Measurements from ENCODE around the gene ALDOC.

ALDOC gene

DNA sequence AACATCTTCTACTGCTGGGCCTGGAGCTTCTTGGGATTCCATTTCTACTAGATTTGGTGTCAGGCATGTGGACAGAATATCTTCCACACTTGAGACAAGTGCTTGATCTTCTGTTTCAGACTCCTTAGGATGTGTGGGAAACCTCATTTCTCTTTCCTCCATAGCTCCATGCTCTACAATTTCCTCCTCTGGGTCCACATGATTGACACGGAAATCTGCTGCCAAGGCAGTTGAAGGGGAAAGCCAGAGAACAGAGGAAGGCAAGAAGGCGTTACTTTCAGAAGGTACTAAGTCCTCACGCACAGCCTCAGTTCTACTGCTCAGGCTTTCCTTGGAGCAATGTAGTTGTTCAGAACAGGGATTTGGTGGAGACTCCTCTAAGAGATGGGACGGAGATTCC, 15.6 kb upstream of the ALDOC start:
- Mint-ChIP-seq H3K9me3 (no peaks in the 10 kb centered on the region), H3K27ac (no peak overlapping the region), H3K27me3 (ENCODE audit: low read depth, poor library complexity) (peaks cover 3% of the 10 kb centered on the region), H3K4me1 (peaks cover 2% of the 10 kb centered on the region), H3K4me3 (no peak overlapping the region), H3K36me3 (ENCODE audit: low read depth) (peaks cover 67% of the 10 kb centered on the region)
- TF ChIP-seq, protein P1, sequence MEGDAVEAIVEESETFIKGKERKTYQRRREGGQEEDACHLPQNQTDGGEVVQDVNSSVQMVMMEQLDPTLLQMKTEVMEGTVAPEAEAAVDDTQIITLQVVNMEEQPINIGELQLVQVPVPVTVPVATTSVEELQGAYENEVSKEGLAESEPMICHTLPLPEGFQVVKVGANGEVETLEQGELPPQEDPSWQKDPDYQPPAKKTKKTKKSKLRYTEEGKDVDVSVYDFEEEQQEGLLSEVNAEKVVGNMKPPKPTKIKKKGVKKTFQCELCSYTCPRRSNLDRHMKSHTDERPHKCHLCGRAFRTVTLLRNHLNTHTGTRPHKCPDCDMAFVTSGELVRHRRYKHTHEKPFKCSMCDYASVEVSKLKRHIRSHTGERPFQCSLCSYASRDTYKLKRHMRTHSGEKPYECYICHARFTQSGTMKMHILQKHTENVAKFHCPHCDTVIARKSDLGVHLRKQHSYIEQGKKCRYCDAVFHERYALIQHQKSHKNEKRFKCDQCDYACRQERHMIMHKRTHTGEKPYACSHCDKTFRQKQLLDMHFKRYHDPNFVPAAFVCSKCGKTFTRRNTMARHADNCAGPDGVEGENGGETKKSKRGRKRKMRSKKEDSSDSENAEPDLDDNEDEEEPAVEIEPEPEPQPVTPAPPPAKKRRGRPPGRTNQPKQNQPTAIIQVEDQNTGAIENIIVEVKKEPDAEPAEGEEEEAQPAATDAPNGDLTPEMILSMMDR (IDR thresholded peaks at IDR 0.05): no peak
- DNase-seq: no peak

DNA sequence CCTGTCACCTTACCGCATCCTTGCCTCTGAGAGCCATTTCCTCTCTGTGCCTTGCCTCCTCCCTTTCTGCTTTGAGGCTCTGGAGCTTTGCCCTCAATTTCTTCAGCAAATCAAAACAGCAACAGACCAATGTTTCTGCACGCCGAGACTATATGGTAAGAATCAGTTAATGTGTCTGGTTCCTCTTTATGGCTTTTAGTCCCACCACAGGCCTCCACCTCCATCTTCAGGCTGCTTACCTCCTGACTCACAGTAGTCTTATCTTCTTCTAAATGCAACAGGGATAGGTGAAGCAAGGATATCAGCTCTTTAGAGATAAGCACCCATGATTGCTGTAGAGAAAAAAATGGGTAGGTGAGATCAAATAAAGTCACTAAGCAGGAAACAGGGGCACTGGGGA, 9.2 kb upstream of the ALDOC start:
- Mint-ChIP-seq H3K4me3 (no peak overlapping the region), H3K36me3 (ENCODE audit: low read depth) (peaks cover 37% of the 10 kb centered on the region), H3K4me1 (no peaks in the 10 kb centered on the region), H3K27ac (no peak overlapping the region), H3K9me3 (no peaks in the 10 kb centered on the region), H3K27me3 (ENCODE audit: low read depth, poor library complexity) (peaks cover 6% of the 10 kb centered on the region)
- no peak for DNase-seq
- TF ChIP-seq, protein P1 (IDR thresholded peaks at IDR 0.05): no peak

DNA sequence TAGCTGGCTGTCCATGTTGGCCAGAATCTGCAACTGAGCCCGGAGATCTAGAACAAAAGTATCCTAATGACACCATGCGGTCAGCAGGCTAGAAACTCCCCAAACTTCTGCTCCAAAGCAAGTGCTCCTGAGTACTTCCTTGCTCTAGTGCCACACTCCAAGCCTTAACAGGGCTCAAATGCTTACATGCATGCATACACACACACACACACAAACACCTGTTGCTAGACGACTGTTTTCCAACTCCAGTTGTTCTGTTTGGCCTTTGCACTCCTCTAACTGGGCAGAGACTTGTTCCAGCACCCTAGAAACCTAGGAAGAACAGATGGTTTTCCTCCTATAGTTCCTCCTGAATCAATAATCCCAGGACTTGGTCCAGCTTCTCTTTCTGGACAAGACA, 7.7 kb upstream of the ALDOC start:
- H3K4me1 Mint-ChIP-seq: no peaks in the 10 kb centered on the region
- H3K27me3 Mint-ChIP-seq (ENCODE audit: low read depth, poor library complexity): peaks cover 6% of the 10 kb centered on the region
- DNase-seq: no peak
- H3K27ac Mint-ChIP-seq: no peak overlapping the region
- no peaks in the 10 kb centered on the region for H3K9me3 Mint-ChIP-seq
- TF ChIP-seq, protein P1 (IDR thresholded peaks at IDR 0.05): no peak
- no peak overlapping the region for H3K4me3 Mint-ChIP-seq
- H3K36me3 Mint-ChIP-seq (ENCODE audit: low read depth): peaks cover 45% of the 10 kb centered on the region

DNA sequence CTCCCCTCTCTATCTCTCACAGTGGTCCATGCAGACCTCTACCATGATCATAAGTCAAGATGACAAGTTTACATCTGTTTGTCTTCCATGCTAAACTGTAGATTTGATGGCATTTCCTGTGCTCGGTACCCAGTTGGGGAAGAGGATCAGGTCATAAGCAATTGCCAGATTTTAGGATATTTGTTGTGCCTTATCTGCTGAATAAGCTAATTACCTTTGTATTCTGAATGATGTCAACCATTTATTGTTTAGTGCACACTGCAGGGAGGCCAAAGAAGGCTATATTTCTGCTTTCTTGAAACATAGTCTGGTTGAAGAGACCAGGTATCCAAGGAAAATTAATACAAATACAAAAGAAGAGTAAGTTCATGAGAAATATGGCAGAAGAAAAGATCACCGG, 5.8 kb upstream of the ALDOC start:
- Mint-ChIP-seq H3K27ac (no peak overlapping the region), H3K36me3 (ENCODE audit: low read depth) (peaks cover 42% of the 10 kb centered on the region), H3K4me3 (no peak overlapping the region), H3K9me3 (no peaks in the 10 kb centered on the region), H3K27me3 (ENCODE audit: low read depth, poor library complexity) (peaks cover 3% of the 10 kb centered on the region), H3K4me1 (no peaks in the 10 kb centered on the region)
- DNase-seq: no peak
- TF ChIP-seq, protein P1 (IDR thresholded peaks at IDR 0.05): no peak

DNA sequence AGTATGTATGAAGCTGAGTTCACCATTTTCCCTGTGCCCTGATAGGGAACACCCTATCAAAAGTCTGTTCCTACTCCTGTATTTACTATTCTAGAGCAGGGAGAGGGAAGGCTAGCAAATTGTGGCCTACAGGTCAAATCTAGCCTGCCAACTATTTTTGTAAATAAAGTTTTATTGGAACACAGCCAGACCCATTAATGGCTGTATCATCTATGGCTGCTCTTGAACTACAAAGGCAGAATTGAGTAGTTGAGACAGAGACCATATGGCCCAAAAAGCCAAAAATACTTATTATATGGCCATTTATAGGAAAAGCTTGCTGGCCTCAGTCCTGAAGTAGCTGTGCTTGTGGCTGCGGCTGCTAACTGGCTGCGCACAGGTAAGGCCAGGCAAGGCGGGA, 4.3 kb upstream of the ALDOC start:
- H3K9me3 Mint-ChIP-seq: no peaks in the 10 kb centered on the region
- H3K4me3 Mint-ChIP-seq: no peak overlapping the region
- peaks cover 39% of the 10 kb centered on the region for H3K36me3 Mint-ChIP-seq (ENCODE audit: low read depth)

DNA sequence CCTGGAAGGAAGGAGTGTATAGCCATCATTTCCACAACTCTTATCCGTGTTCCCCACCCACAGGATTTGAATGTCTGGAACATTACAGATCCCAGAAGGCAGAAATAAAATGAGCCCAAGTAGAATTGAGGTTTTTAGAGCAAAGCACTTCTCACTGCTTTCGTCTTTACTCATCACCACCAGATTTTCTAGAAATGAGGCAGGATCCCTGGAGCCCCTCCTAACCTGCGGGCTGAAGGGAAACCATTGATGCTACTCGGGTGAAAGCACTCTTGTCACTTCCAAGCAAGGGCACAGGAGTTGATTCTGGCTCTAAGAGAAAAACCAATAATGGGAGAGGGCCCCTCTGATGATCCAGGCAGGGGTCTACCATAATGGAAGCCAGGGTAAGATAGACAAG, 2.8 kb upstream of the ALDOC start:
- Mint-ChIP-seq H3K27me3 (ENCODE audit: low read depth, poor library complexity) (no peaks in the 10 kb centered on the region), H3K27ac (no peak overlapping the region), H3K4me1 (peaks cover 14% of the 10 kb centered on the region), H3K9me3 (no peaks in the 10 kb centered on the region), H3K4me3 (no peak overlapping the region), H3K36me3 (ENCODE audit: low read depth) (peaks cover 39% of the 10 kb centered on the region)
- DNase-seq: no peak
- TF ChIP-seq, protein P1 (IDR thresholded peaks at IDR 0.05): no peak

More for the DNA sequence above, 4.3 kb upstream of the ALDOC start:
- Mint-ChIP-seq H3K27me3 (ENCODE audit: low read depth, poor library complexity) (peaks cover 3% of the 10 kb centered on the region), H3K27ac (peak overlapping the region; percentile 44), H3K4me1 (peaks cover 11% of the 10 kb centered on the region)
- TF ChIP-seq, protein P1 (IDR thresholded peaks at IDR 0.05): no peak
- no peak for DNase-seq

Data from nephron progenitor cell (in vitro differentiated cells).